BLaER1 (cell line): Measurements from ENCODE around the gene FGL2.
"Not testable (repeated sequence)": the region's sequence is repeated elsewhere in the genome, so short reads cannot be mapped to it uniquely, and the experiment has no call there.

ENCODE experiments used
- H3K27ac ChIP-seq: shearing (Covaris generic); formaldehyde crosslinking; 2 replicates; pipeline ENCODE4 v1.8.1; 2022
- H3K27me3 ChIP-seq: shearing (Covaris generic); formaldehyde crosslinking; 2 replicates; pipeline ENCODE4 v1.8.1; 2022
- H3K36me3 ChIP-seq: shearing (Covaris generic); formaldehyde crosslinking; 2 replicates; pipeline ENCODE4 v1.8.1; 2022
- H3K4me1 ChIP-seq: shearing (Covaris generic); formaldehyde crosslinking; 2 replicates; pipeline ENCODE4 v1.8.1; 2022
- H3K4me2 ChIP-seq: shearing (Covaris generic); formaldehyde crosslinking; 2 replicates; pipeline ENCODE4 v1.8.1; 2022
- H3K4me3 ChIP-seq: shearing (Covaris generic); formaldehyde crosslinking; 2 replicates; pipeline ENCODE4 v1.8.1; 2022
- H3K9ac ChIP-seq: shearing (Covaris generic); formaldehyde crosslinking; 2 replicates; pipeline ENCODE4 v1.8.1; 2022
- H3K9me3 ChIP-seq: shearing (Covaris generic); formaldehyde crosslinking; 2 replicates; pipeline ENCODE4 v1.8.1; 2022
- H4K20me1 ChIP-seq: shearing (Covaris generic); formaldehyde crosslinking; 2 replicates; pipeline ENCODE4 v1.8.1; 2022
- Cebpa-rat ChIP-seq: shearing (Covaris generic); IDR thresholded peaks from 2 replicates; pipeline ENCODE4 v1.8.1; 2022

Gene FGL2

GRCh38 chr7:77185866-77186265 lies 13.8 kb downstream of the FGL2 start:
- no peak overlapping the region for H3K4me2 ChIP-seq
- no peak overlapping the region for H3K27ac ChIP-seq
- H3K4me1 ChIP-seq = peaks cover 11% of the 10 kb centered on the region
- H3K27me3 ChIP-seq = no peaks in the 10 kb centered on the region
- no peaks in the 10 kb centered on the region for H3K9me3 ChIP-seq
- no peak overlapping the region for H3K9ac ChIP-seq
- H3K4me3 ChIP-seq = no peak overlapping the region
- no peaks in the 10 kb centered on the region for H3K36me3 ChIP-seq
- no peak for TF ChIP-seq Cebpa-rat
- no peaks in the 10 kb centered on the region for H4K20me1 ChIP-seq

- H3K36me3 ChIP-seq = no peaks in the 10 kb centered on the region
- no peak overlapping the region for H3K4me2 ChIP-seq
- no peak overlapping the region for H3K27ac ChIP-seq
- H3K9me3 ChIP-seq = no peaks in the 10 kb centered on the region
- H3K4me1 ChIP-seq = peaks cover 11% of the 10 kb centered on the region
- no peak overlapping the region for H3K9ac ChIP-seq
- no peaks in the 10 kb centered on the region for H3K27me3 ChIP-seq
- no peak for TF ChIP-seq Cebpa-rat
- no peaks in the 10 kb centered on the region for H4K20me1 ChIP-seq
- no peak overlapping the region for H3K4me3 ChIP-seq
These were observed 14.6 kb downstream of the FGL2 start for GRCh38 chr7:77184990-77185389.

- peaks cover 8% of the 10 kb centered on the region for H3K4me1 ChIP-seq
- H3K27me3 ChIP-seq = no peaks in the 10 kb centered on the region
- TF ChIP-seq Cebpa-rat = no peak
These were observed 15.2 kb downstream of the FGL2 start for GRCh38 chr7:77184463-77184862.

GRCh38 chr7:77182261-77182660 lies 17.4 kb downstream of the FGL2 start:
- H3K9ac ChIP-seq = no peak overlapping the region
- H4K20me1 ChIP-seq = no peaks in the 10 kb centered on the region
- no peaks in the 10 kb centered on the region for H3K36me3 ChIP-seq
- no peaks in the 10 kb centered on the region for H3K27me3 ChIP-seq
- H3K4me1 ChIP-seq = no peaks in the 10 kb centered on the region
- no peak overlapping the region for H3K4me3 ChIP-seq
- H3K27ac ChIP-seq = no peak overlapping the region
- no peak for TF ChIP-seq Cebpa-rat
- H3K4me2 ChIP-seq = no peak overlapping the region
- no peaks in the 10 kb centered on the region for H3K9me3 ChIP-seq

More at GRCh38 chr7:77184463-77184862, 15.2 kb downstream of the FGL2 start:
- no peaks in the 10 kb centered on the region for H3K9me3 ChIP-seq
- no peaks in the 10 kb centered on the region for H3K36me3 ChIP-seq
- no peak overlapping the region for H3K9ac ChIP-seq
- no peak overlapping the region for H3K4me3 ChIP-seq
- H3K27ac ChIP-seq = no peak overlapping the region
- H3K4me2 ChIP-seq = no peak overlapping the region
- no peaks in the 10 kb centered on the region for H4K20me1 ChIP-seq

- no peaks in the 10 kb centered on the region for H3K9me3 ChIP-seq
- H3K27me3 ChIP-seq = no peaks in the 10 kb centered on the region
- no peak overlapping the region for H3K4me3 ChIP-seq
- no peak overlapping the region for H3K4me2 ChIP-seq
- H3K36me3 ChIP-seq = no peaks in the 10 kb centered on the region
- no peak for TF ChIP-seq Cebpa-rat
- H3K4me1 ChIP-seq = no peaks in the 10 kb centered on the region
- H3K9ac ChIP-seq = no peak overlapping the region
- no peak overlapping the region for H3K27ac ChIP-seq
- no peaks in the 10 kb centered on the region for H4K20me1 ChIP-seq
These were observed 17.9 kb downstream of the FGL2 start for GRCh38 chr7:77181734-77182133.

- no peaks in the 10 kb centered on the region for H3K36me3 ChIP-seq
- H3K4me2 ChIP-seq = no peak overlapping the region
- no peaks in the 10 kb centered on the region for H3K27me3 ChIP-seq
- H3K4me3 ChIP-seq = no peak overlapping the region
- H3K27ac ChIP-seq = no peak overlapping the region
- H4K20me1 ChIP-seq = no peaks in the 10 kb centered on the region
- no peaks in the 10 kb centered on the region for H3K4me1 ChIP-seq
- TF ChIP-seq Cebpa-rat = no peak
- H3K9me3 ChIP-seq = no peaks in the 10 kb centered on the region
- H3K9ac ChIP-seq = no peak overlapping the region
These were observed 18.5 kb downstream of the FGL2 start for GRCh38 chr7:77181015-77181595.

GRCh38 chr7:77178024-77178423 lies 21.6 kb downstream of the FGL2 start:
- not testable (repeated sequence) for H3K9me3 ChIP-seq, H3K27me3 ChIP-seq, H3K27ac ChIP-seq, H3K4me3 ChIP-seq, H3K4me1 ChIP-seq, H3K36me3 ChIP-seq, H3K4me2 ChIP-seq, H4K20me1 ChIP-seq, H3K9ac ChIP-seq

GRCh38 chr7:77177321-77177904 lies 22.2 kb downstream of the FGL2 start:
- H4K20me1 ChIP-seq = not testable (repeated sequence)

GRCh38 chr7:77175274-77175800 lies 24.3 kb downstream of the FGL2 start:
- not testable (repeated sequence) for H3K4me3 ChIP-seq, H4K20me1 ChIP-seq, H3K4me1 ChIP-seq, H3K27ac ChIP-seq, H3K9me3 ChIP-seq, H3K27me3 ChIP-seq, H3K36me3 ChIP-seq, H3K9ac ChIP-seq, H3K4me2 ChIP-seq

More at GRCh38 chr7:77177321-77177904, 22.2 kb downstream of the FGL2 start:
- H3K36me3 ChIP-seq, H3K4me1 ChIP-seq, H3K4me2 ChIP-seq, H3K27me3 ChIP-seq, H3K27ac ChIP-seq, H3K4me3 ChIP-seq, H3K9ac ChIP-seq, H3K9me3 ChIP-seq: not testable (repeated sequence)

GRCh38 chr7:77174418-77174817 lies 25.2 kb downstream of the FGL2 start:
- not testable (repeated sequence) for H3K9me3 ChIP-seq, H3K27ac ChIP-seq, H3K4me2 ChIP-seq, H3K9ac ChIP-seq, H4K20me1 ChIP-seq, H3K36me3 ChIP-seq, H3K4me1 ChIP-seq, H3K27me3 ChIP-seq, H3K4me3 ChIP-seq

GRCh38 chr7:77172437-77173172 lies 27.0 kb downstream of the FGL2 start:
- H3K9me3 ChIP-seq, H3K4me2 ChIP-seq, H3K27me3 ChIP-seq, H4K20me1 ChIP-seq, H3K4me1 ChIP-seq, H3K27ac ChIP-seq, H3K4me3 ChIP-seq, H3K9ac ChIP-seq, H3K36me3 ChIP-seq: not testable (repeated sequence)

- H3K9me3 ChIP-seq, H3K27ac ChIP-seq, H4K20me1 ChIP-seq, H3K36me3 ChIP-seq, H3K4me2 ChIP-seq, H3K4me3 ChIP-seq, H3K9ac ChIP-seq, H3K27me3 ChIP-seq, H3K4me1 ChIP-seq: not testable (repeated sequence)
These were observed 28.5 kb downstream of the FGL2 start for GRCh38 chr7:77171073-77171472.
